HT-29 (cell line): ENCODE data around the gene CCSER1. TPM values are rescaled to one million over a fixed set of nuclear protein-coding genes. Genes with fewer than 3 reads are reported as not detected.
"Not testable (repeated sequence)": the region's sequence is repeated elsewhere in the genome, so short reads cannot be mapped to it uniquely, and the experiment has no call there.

Experiments used
- DNase-seq: peaks from one replicate; pipeline ENCODE4 v3.0.0-alpha.2; 2015; ENCODE audit warnings: low spot score
- total RNA-seq: library from RNA; depleted of rRNA; stranded (reverse); fragments of >200 nt; shearing (Covaris generic); gene quantifications from 2 replicates; pipeline ENCODE4 v1.2.3, GENCODE V29; 2014

CCSER1 gene
- total RNA-seq, 1 experiment from 2014 or later: 12.3 TPM

DNA sequence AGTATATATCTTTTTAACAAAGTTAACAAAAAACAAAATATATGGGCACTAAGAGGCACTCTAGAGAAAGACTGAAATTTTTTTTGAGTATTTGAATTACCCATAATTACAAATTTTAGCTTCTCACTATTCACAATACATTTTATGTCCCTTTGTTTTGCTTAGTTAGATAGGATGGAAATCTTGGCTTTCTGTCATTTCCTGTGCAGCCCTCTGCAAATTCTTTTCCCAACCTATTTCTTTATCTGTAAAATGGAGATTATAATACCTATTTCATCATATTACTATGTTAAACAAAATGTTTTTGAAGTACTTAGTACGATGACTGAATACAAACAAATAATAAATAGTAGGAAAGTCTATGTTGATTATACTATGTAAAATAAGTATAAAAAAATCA, 710.0 kb downstream of the CCSER1 start:
- DNase-seq: no peak

DNA sequence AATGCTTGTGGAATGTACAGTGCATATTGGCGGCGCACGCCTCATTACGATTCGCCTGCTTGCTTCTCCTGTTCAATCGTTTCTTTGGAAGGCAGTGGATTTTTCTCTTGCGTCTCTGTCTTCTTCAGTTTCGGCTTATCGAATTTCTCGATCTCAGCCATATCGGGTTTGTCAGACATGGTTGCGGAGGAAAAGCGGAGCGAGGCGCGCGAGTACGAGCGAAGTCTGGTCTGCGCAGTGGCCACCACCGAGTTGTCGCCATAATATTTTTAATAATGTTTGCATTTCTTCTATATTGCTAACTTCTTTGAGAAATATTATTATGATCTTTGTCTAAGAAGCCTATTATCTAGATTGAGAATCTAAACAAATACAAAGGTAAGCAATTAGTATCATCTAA, 711.7 kb downstream of the CCSER1 start:
- DNase-seq: not testable (repeated sequence)

DNA sequence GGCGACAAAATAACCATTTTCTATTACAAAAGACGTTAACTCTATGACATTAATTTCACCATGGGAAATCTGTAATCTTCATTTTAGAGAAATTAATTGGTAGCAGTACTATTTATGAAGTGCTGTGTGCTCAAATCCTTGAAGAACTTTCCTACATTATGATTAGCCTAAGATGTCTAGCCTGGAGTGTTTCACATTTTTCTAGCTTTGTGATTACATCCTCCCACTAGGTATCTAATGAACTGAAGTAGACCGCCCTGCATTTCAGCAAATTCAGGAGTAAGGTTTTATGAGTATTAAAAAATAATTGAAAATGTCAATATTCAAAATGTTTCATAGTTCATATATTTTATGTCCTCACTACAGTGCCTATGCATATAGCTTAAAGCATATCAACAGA, 713.1 kb downstream of the CCSER1 start:
- no peak for DNase-seq

DNA sequence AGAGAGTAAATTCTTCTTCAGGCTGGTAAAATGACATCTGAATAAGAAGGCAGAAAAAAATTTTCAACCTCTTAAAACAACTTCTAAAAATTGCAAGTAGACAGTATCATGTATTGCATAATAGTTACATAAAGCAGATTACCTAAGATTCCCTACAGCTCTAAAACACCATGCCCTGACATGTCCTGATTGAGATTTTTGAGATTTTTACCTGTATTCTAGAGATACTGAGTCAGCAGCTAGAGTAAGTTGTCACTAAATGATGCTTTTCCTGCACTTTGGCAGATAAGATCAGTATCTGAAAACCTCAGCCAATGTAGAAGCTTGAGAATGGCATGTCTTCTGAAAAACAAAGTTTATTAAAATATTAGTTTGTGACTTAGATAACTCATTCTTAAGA, 713.6 kb downstream of the CCSER1 start:
- DNase-seq: no peak

DNA sequence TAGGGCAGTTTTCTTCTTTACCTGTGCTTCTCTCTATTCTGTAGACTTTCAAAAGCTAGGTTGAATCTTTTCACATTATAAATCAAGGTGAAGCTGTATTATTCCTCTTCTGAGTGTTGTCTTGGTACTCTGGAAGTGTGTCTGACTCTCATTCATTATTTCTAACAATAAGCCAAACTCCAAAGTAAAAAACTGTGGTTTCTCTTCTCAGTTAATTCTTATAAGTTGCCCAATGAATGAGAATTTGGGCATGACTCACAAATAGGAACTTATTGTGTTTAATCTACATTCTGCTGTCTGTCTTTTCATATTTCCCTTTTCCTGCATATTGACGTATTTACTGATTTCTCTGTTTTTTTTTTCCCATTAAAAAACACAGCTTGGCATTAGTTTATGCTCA, 714.5 kb downstream of the CCSER1 start:
- DNase-seq: no peak

DNA sequence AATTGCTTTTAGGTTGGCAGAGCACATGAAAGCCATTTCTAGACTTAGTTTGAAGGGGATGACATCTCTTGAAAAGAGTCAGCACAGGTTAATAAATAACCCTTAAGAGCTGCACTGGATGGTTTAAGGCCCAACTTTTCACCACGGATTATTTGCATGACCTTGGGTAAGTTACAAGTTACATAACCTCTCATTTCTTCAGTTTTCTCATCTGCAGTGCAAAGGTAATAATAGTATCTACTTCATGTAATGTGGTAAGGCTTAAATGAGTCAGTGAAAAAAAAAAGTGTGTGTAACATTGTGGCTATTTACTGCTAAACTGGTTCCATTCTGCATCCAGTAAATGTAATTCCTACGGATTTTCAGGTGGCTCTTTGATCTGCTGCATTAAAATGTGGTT, 715.8 kb downstream of the CCSER1 start:
- DNase-seq: no peak

DNA sequence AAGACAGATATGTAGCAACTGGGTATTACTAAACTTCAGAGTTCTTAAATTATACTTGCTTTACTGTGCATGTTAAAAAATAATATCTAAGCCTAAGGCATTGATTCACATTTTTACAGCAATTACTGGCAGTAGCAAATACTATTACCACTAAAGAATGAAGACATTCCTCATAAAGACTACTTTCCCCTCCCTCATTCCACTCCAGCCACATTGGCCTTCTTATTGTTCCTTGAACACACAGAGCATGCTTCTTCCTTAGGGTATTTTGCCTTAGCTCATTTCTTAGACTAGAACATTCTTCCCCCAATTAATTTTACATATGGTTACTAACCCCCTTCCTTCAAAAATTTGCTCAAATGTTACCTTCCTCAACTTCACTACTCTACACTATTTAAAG, 717.0 kb downstream of the CCSER1 start:
- no peak for DNase-seq

DNA sequence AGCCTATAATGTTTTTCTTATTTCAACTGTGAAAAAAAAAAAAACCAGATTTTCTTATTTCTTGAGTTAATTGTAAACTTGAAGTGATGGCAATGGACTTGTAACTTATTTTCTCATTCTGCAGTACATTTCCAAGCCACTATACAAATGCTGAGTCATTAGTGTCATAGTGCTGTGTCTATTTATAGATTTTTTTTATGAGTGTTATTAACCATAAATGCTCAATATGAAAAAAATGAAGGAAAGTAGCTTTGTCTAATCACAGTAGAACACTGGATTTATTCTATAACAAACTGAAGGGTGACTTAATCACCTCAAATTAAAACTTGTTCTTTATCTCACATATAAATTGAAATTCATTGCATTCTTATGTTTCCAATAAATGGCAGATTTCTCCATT, 718.6 kb downstream of the CCSER1 start:
- peak; percentile 58 for DNase-seq

DNA sequence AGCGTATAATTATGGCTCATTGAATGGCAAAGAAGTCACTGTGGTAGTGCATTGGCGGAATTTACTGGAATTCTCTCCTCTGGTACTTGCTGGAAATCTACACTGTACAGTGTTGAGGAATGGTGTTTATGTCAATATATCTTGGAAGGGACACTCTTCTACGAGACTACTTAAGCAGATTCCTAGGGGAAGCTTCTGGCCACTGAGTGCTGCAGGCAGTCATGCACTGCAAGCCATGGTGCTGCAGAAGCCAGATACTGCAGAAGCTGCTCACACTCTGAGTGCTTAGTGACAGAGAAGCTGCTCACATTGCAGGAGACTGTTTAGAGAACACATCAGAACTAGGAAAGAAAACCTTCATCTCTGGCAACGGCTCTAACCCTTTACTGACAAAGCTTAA, 725.0 kb downstream of the CCSER1 start:
- DNase-seq: no peak

DNA sequence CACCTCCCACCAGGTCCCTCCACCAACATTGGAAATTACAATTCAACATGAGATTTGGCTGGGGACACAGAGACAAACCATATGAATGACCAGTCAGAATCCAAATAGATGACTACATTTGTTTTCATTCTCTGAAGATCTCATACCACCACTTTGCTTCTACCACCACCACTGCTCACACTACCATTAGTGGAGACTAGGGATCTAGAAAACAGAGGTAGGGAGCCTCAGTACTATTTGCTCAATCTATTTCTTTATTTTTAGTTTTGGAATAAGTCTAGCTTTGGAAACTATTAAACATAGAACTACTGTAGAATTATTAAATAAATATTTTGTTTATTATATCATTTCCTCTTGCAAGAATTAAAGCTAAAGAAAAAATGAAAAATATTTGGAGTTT, 727.9 kb downstream of the CCSER1 start:
- no peak for DNase-seq

DNA sequence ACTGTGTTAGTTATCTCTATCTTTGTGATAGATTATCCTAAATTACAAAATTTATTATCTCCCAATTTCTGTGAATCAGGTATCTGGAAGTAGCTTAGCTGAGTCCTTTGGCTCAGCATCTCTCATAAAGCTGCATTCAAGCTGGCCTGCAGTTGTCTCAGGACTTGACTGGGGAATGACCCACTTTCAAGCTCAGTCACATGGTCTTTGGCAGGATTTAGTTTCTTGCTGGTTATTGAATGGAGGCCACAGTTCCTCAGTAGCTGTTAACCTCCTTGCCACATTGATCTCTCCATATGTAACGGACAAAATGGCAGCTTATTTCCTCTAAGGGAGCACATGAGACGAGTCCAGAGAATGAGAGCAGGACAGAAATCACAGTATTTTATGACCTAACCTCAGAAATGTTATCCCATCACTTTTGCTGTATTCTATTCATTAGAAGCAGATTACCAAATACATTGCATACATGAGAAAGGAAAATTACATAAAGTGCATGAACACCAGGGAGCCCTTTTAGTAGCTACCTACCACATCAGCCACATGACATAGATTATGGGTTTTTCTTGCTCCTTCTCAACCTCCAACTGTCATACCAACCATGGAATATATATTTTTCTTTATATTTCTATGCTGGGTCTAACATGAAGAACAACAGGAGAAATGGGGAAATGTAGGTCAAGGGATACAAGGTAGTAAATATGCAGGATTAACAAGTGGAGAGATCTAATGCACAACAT, 730.1 kb downstream of the CCSER1 start:
- no peak for DNase-seq

DNA sequence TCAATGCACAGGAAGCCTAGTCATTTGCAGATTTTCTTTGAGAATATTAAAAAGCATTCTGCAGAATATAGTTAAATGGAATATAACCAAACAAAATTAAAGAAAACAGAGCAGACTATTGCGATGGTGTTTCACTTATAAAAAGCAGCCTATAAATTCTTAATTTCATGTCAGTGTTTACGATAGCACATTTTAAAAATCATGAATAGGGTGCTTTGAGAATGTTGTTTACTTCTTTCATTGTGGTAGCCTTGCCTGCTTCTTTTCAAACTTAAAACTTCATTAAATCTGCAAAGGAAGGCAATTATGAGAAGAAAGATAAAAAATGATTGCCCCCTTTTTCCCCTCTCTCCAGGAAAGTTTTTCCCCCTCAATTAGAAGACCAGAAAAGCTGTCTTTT, 748.6 kb downstream of the CCSER1 start:
- DNase-seq: no peak

DNA sequence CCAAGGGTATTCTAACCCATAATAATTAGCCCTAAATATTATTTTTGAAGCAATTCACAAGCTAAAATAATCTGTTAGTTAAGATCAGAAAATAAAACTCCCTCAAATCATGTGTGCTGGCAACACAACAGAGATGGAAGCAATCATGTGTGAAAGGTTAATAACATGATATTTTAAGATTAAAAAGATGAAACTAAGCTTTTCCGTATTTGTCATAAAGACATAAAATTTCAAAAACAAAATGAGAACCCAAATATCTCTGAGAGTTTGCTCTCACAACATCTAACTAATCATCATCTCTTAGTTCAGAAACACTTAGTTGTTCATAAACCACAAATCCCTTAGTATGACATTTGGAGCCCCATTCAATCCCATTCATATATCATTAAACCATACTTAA, 749.1 kb downstream of the CCSER1 start:
- DNase-seq: no peak

DNA sequence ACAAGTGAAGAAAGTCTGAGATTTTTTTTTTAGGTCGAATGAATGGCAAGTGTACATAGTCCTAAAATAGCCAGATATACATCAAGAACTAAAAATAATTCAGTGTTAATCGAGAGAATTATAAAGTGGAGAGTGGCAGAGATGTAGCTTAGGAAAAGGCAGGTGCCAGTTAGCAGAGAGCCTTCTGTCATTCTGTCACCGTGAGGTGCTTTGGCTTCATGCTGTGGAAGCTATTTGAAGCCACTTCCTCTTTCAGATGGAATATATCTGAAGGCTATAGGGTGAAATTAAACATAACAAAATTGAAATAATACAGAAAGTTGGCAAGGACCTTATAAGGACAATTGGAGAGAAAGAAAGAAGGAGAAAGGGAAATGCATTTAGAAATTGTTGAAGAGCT, 756.3 kb downstream of the CCSER1 start:
- no peak for DNase-seq

DNA sequence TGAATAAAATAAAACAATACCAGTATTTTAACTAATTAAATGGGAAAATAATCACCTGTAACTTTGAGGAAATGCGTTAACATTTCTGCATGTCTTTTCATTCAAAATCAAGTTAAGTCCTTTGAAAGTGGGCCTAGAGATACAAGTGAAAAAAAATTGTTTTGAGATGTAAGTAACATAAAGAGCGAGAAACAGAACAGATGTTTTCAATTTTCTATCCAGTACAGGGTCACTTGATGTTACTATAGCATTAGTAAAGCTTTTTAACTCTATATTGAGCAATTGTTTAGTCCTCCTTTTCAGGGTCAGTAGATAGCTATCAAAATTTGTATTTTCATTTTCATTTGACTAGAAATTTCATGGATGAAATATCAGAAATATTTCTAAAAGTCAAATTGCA, 761.4 kb downstream of the CCSER1 start:
- DNase-seq: no peak

DNA sequence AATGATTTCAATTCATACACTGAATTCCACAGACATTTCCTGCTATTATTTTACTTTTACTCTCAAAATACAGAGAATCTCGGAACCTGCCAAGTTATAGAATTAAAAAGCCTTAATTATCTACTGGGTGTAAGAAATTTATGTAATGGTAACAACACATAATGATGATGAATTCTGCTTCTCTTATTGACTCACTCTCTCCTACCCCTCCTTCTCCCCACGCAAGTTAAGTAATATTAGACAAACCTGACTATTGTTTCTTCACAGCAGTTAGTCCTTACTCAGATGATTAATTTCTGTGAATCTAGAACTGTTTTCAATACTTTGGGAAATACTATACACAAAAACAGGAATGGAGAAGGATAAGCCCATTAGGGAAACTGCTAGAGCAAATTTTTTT, 762.0 kb downstream of the CCSER1 start:
- DNase-seq: no peak

DNA sequence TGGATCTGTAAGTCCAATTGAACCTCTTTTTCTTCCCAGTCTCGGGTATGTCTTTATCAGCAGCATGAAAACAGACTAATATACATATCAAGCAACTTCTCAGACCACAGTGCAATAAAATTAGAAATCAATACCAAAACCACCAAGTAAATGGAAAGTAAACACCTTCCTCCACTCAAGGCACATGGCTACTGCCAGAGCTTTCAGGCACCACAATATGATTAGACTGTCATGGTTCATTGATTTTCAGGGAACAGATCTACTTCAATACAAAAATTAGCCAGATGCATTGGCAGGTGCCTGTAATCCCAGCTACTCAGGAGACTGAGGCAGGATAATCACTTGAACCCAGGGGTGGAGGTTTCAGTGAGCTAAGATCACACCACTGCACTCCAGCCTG, 776.2 kb downstream of the CCSER1 start:
- not testable (repeated sequence) for DNase-seq

DNA sequence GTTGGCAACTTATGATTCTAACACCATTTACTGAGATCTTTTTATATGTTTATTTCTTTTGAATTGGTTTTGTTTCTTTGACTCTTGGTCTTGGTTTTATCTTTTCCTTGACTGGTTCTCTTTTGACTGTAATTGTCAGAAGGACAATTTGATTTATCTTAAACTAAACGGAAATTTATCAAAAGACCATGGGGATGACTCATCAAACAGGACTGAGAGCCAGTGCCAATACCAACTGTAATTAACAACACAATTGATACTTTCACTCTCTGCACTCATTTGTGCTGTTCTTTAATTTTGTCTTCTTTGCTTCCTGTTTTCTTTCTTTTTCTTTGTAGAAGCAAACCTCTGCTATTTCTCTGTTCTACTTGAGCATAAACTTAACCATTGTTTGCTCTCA, 776.8 kb downstream of the CCSER1 start:
- no peak for DNase-seq

DNA sequence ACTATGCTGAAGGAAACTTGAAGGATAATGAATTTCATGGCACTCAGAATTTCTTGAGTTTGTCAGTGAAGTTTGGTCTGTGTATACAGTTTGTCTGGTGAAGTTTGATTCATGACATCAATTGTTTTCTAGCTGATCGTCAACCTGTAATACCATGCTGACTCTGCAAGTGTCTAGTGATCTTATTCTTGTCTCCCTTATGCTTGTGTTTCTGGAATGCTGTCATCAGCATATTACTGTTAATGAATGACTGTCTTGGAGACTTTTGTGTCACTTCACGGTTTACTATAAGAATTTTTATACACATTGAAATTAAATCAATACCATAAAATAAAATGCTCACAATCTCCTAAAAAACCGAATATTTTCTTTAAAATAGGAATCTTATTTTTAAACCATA, 779.0 kb downstream of the CCSER1 start:
- DNase-seq: no peak

DNA sequence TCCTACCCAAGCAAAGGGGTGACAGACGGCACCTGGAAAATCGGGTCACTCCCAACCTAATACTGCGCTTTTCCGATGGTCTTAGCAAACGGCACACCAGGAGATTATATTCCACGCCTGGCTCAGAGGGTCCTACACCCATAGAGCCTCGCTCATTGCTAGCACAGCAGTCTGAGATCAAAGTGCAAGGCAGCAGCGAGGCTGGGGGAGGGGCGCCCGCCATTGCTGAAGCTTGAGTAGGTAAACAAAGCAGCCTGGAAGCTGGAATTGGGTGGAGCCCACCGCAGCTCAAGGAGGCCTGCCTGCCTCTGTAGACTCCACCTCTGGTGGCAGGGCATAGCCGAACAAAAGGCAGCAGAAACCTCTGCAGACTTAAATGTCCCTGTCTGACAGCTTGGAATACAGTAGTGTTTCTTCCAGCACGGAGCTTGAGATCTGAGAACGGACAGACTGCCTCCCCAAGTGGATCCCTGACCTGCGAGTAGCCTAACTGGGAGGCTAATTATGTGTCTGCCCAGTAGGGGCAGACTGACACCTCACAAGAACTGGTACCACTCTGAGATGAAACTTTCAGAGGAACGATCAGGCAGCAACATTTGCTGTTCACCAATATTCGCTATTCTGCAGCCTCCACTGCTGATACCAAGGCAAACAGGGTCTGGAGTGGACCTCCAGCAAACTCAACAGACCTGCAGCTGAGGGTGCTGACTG, 784.7 kb downstream of the CCSER1 start:
- not testable (repeated sequence) for DNase-seq

DNA sequence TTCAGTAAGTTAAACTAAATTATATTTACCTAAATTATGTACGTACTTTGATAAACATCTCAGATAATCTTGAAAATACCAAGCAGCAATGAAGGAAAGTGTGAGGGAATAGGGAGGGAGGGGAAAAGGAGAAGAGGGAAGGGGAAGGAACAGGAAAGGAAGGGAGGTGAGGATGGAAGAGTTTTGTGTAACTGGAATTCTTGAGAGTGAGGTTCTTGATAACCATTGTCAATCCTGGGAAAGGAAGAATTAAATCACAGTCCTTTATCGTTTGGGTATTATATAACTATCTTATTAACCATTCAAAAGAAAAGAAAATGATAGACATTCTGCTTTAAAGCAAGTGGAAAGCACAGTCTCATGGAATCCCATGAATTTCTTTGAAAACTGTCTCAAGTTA, 795.0 kb downstream of the CCSER1 start:
- DNase-seq: no peak

DNA sequence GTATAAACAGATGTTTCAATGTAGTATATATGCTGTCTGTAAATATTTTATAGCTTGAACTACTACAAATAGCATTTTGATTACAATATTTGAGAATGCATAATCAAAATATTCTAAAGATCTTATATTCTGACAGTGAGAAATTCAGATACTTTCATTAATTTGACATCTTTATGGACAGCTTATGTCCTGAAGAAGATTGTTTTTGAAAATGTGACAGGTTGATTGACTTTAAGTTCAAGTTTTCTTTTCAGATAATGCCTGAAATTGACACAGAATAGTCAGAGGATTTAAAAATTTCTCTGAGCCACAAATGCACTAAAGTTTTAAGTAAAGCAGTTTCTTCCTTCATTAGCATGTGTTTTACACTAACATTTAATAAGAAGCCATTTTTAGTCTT, 799.8 kb downstream of the CCSER1 start:
- no peak for DNase-seq

DNA sequence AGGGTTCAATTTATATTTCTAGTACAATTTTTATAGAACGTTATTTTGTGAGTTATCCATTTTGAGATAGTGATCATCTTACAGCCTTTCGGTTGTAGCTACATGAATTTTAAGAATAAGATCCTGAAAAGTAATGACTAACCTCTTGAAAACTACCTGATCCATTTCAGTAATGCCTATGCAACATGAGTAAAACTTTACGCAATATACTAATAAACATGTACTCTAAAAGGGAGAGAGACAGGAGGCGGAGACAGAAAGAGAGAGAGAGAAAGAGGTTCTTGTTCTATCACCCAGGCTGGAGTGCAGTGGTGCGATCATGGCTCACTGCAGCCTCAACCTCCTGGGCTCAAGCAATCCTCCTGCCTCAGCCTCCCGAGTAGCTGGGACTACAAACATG, 816.1 kb downstream of the CCSER1 start:
- no peak for DNase-seq

DNA sequence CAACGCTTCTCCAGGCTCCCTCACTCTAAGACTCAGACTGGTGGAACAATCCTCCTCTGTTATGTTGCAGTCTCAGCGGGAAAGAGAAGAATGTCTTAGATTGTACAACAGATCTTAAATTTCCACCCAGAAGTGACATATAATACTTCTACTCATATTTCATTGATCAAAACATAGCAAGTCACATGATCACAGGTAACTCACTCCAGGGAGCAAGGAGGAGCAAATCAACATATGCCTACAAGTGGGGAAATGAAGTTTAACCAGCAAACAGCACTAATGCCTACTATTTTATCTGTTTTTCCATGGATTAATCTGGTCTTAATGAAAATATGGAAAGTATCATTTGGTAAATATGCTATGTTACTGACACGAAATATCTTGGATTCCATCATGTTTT, 819.8 kb downstream of the CCSER1 start:
- no peak for DNase-seq
